Trophoblast cell (in vitro differentiated cells and primary cell): Measurements from ENCODE around the gene MTRF1L.

ENCODE experiments used
- DNase-seq, 2 donors: peaks; one replicate each; pipeline ENCODE4 v3.0.0-alpha.2; 2016
- H2AFZ ChIP-seq: 2 replicates; pipeline ENCODE4 v1.6.1; 2013; ENCODE audit warnings: low read length, moderate library complexity, mild to moderate bottlenecking; ENCODE audit not compliant: insufficient read depth, poor library complexity
- H2AK5ac ChIP-seq: 2 replicates; pipeline ENCODE4 v1.6.1; 2013; ENCODE audit warnings: mild to moderate bottlenecking, low read length
- H2BK120ac ChIP-seq: 2 replicates; pipeline ENCODE4 v1.6.1; 2013; ENCODE audit warnings: low read length, mild to moderate bottlenecking, moderate library complexity; ENCODE audit not compliant: insufficient read depth, poor library complexity
- H2BK12ac ChIP-seq: 2 replicates; pipeline ENCODE4 v1.6.1; 2013; ENCODE audit warnings: mild to moderate bottlenecking, low read length, moderate library complexity
- H2BK5ac ChIP-seq: 2 replicates; pipeline ENCODE4 v1.6.1; 2013; ENCODE audit warnings: low read length, low read depth, moderate library complexity, mild to moderate bottlenecking; ENCODE audit not compliant: poor library complexity
- H3K14ac ChIP-seq: 2 replicates; pipeline ENCODE4 v1.6.1; 2013; ENCODE audit warnings: mild to moderate bottlenecking, low read length
- H3K18ac ChIP-seq: 2 replicates; pipeline ENCODE4 v1.6.1; 2013; ENCODE audit warnings: mild to moderate bottlenecking, low read length
- H3K23ac ChIP-seq: 2 replicates; pipeline ENCODE4 v1.6.1; 2013; ENCODE audit warnings: low read length
- H3K27ac ChIP-seq: 2 replicates; pipeline ENCODE4 v1.5.1; 2013; ENCODE audit warnings: low read depth, mild to moderate bottlenecking, inconsistent platforms, low read length, moderate library complexity
- H3K27me3 ChIP-seq: 2 replicates; pipeline ENCODE4 v1.6.1; 2013; ENCODE audit warnings: inconsistent platforms, mild to moderate bottlenecking, low read length, moderate library complexity; ENCODE audit not compliant: insufficient read depth
- H3K36me3 ChIP-seq, 2 experiments: 1 replicate in 1 of 2; 2 replicates in 1 of 2; pipeline ENCODE4 v1.6.1; 2013; ENCODE audit warnings: low read length in 2 of 2, mild to moderate bottlenecking in 2 of 2, moderate library complexity in 1 of 2; ENCODE audit not compliant: insufficient read depth in 2 of 2, control insufficient read depth in 1 of 2
- H3K4ac ChIP-seq: 2 replicates; pipeline ENCODE4 v1.6.1; 2013; ENCODE audit warnings: low read depth, mild to moderate bottlenecking, low read length, moderate library complexity
- H3K4me1 ChIP-seq, 2 experiments: 1 replicate in 1 of 2; 2 replicates in 1 of 2; pipeline ENCODE4 v1.6.1; 2013; ENCODE audit warnings: low read length in 2 of 2, mild to moderate bottlenecking in 2 of 2, moderate library complexity in 1 of 2; ENCODE audit not compliant: insufficient read depth in 2 of 2, control insufficient read depth in 1 of 2
- H3K4me2 ChIP-seq: 2 replicates; pipeline ENCODE4 v1.6.1; 2013; ENCODE audit warnings: inconsistent platforms, mild to moderate bottlenecking, low read length, moderate library complexity
- H3K4me3 ChIP-seq: 2 replicates; pipeline ENCODE4 v1.5.1; 2013; ENCODE audit warnings: mild to moderate bottlenecking, low read depth, low read length, inconsistent platforms
- H3K79me1 ChIP-seq: one replicate; pipeline ENCODE4 v1.6.1; 2013; ENCODE audit warnings: low read length
- H3K79me2 ChIP-seq: 2 replicates; pipeline ENCODE4 v1.6.1; 2013; ENCODE audit warnings: low read length, mild to moderate bottlenecking; ENCODE audit not compliant: control insufficient read depth, insufficient read depth, poor library complexity
- H3K9ac ChIP-seq: 2 replicates; pipeline ENCODE4 v1.6.1; 2013; ENCODE audit warnings: mild to moderate bottlenecking, low read length
- H3K9me3 ChIP-seq: 2 replicates; pipeline ENCODE4 v1.6.1; 2013; ENCODE audit warnings: low read depth, mild to moderate bottlenecking, control low read depth, inconsistent platforms, low read length; ENCODE audit not compliant: insufficient read depth
- H4K12ac ChIP-seq: 2 replicates; pipeline ENCODE4 v1.6.1; 2013; ENCODE audit warnings: low read depth, mild to moderate bottlenecking, low read length, moderate library complexity
- H4K8ac ChIP-seq: 2 replicates; pipeline ENCODE4 v1.6.1; 2013; ENCODE audit warnings: low read depth, mild to moderate bottlenecking, low read length, moderate library complexity
- H4K91ac ChIP-seq: one replicate; pipeline ENCODE4 v1.6.1; 2013; ENCODE audit warnings: low read depth, mild to moderate bottlenecking, low read length, moderate library complexity
- WGBS: extraction: QIAGEN DNeasy Blood & Tissue Kit; methylation state at CpG from one replicate; pipeline ENCODE4 v1.1.7; 2013; ENCODE audit warnings: missing lambda C conversion rate; ENCODE audit not compliant: insufficient read length, insufficient coverage; ENCODE audit errors: extremely low coverage; 5-methylcytosine and 5-hydroxymethylcytosine counted together

MTRF1L gene

DNA sequence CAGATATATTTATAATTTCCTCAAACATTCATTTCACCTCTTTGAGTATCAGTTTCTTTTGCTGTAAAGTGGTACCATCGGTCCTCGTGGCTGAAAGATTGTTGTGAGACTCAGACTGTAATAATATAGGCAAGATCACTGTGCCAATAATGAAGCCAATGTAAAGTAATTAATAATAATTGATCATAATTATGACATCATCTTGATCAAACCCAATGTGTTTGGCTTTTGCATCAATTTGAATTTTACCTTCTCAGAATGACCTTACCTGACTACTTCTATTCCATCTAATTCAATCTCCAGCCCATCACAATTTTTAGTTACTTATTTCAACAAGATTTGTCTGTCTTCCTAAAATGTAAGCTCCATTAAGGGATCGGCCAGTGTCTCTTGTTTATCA, 15.8 kb upstream of the MTRF1L start:
- Histone ChIP-seq H4K91ac (no peak overlapping the region), H2BK120ac (no peak overlapping the region), H3K18ac (no peak overlapping the region), H3K27me3 (no peaks in the 10 kb centered on the region), H3K4me3 (no peak overlapping the region), H3K4me1 (peaks cover 0 to 6% of the 10 kb centered on the region in 2 experiments), H3K14ac (no peak overlapping the region), H4K12ac (no peak overlapping the region), H3K23ac (no peak overlapping the region), H3K9me3 (no peaks in the 10 kb centered on the region), H2AFZ (no peak overlapping the region), H2BK12ac (no peak overlapping the region), H4K8ac (no peak overlapping the region), H3K79me2 (no peaks in the 10 kb centered on the region), H2AK5ac (no peak overlapping the region), H3K36me3 (no peaks in the 10 kb centered on the region), H3K27ac (no peak overlapping the region), H3K4ac (no peak overlapping the region), H3K9ac (no peak overlapping the region), H3K4me2 (no peak overlapping the region), H3K79me1 (no peaks in the 10 kb centered on the region), H2BK5ac (no peak overlapping the region)
- DNase-seq = no peak
- WGBS = no CpG with 5 or more reads among the region's 3 CpGs

DNA sequence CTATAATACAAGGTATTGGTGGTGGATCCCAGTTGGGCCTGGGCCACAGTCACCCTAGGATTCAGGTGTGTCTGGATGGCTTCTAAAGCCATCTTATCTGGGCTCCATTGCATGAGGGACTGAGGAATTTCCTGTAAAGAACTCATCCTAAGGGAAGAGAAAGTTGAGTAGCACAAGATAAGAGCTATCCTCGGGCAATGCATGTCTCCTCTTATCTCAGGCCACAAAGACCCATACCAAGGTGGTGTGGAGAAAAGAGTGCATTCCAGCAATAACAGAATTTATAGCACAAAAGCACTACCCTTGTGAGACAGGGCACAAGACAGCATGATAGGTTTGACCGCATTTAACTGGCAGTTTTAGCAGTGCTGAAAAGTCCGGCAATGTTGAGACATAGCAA, 14.3 kb upstream of the MTRF1L start:
- no peak overlapping the region for H4K8ac ChIP-seq
- H3K79me2 ChIP-seq = no peaks in the 10 kb centered on the region
- no peak overlapping the region for H4K12ac ChIP-seq
- H3K14ac ChIP-seq = no peak overlapping the region
- peak overlapping the region; percentile 35 for H3K4me2 ChIP-seq
- no peak overlapping the region for H2AK5ac ChIP-seq
- WGBS = no CpG with 5 or more reads among the region's 3 CpGs
- H3K4ac ChIP-seq = no peak overlapping the region
- no peak overlapping the region for H3K4me3 ChIP-seq
- H2BK120ac ChIP-seq = no peak overlapping the region
- peaks cover 0 to 6% of the 10 kb centered on the region in 2 experiments for H3K4me1 ChIP-seq
- DNase-seq = peak; percentile 60 to 84
- H3K18ac ChIP-seq = no peak overlapping the region
- no peaks in the 10 kb centered on the region for H3K79me1 ChIP-seq
- H2AFZ ChIP-seq = no peak overlapping the region
- no peak overlapping the region for H2BK12ac ChIP-seq
- H3K36me3 ChIP-seq = no peaks in the 10 kb centered on the region
- H3K27me3 ChIP-seq = no peaks in the 10 kb centered on the region
- no peak overlapping the region for H3K9ac ChIP-seq
- H3K9me3 ChIP-seq = no peaks in the 10 kb centered on the region
- H3K23ac ChIP-seq = no peak overlapping the region
- H3K27ac ChIP-seq = peak overlapping the region; percentile 25
- H4K91ac ChIP-seq = no peak overlapping the region
- H2BK5ac ChIP-seq = no peak overlapping the region

- no peak overlapping the region for H3K23ac ChIP-seq
- no peaks in the 10 kb centered on the region for H3K79me2 ChIP-seq
- no peak overlapping the region for H2BK120ac ChIP-seq
- H3K27me3 ChIP-seq = no peaks in the 10 kb centered on the region
- H3K9me3 ChIP-seq = no peaks in the 10 kb centered on the region
- DNase-seq = peak in 1 of 2 donors; percentile 7
- H2BK12ac ChIP-seq = no peak overlapping the region
- no peak overlapping the region for H4K12ac ChIP-seq
- H2BK5ac ChIP-seq = no peak overlapping the region
- H3K4me2 ChIP-seq = no peak overlapping the region
- H2AFZ ChIP-seq = no peak overlapping the region
- no peak overlapping the region for H3K14ac ChIP-seq
- WGBS = no CpG with 5 or more reads among the region's 4 CpGs
- no peak overlapping the region for H2AK5ac ChIP-seq
- no peak overlapping the region for H3K18ac ChIP-seq
- peaks cover 0 to 6% of the 10 kb centered on the region in 2 experiments for H3K4me1 ChIP-seq
- no peak overlapping the region for H3K4me3 ChIP-seq
- no peak overlapping the region for H4K91ac ChIP-seq
- H3K36me3 ChIP-seq = no peaks in the 10 kb centered on the region
- H3K9ac ChIP-seq = no peak overlapping the region
- H3K4ac ChIP-seq = no peak overlapping the region
- no peaks in the 10 kb centered on the region for H3K79me1 ChIP-seq
- H3K27ac ChIP-seq = no peak overlapping the region
- no peak overlapping the region for H4K8ac ChIP-seq
Measured at GRCh38 chr6:153015094-153015640, 12.7 kb upstream of the MTRF1L start.

- no peak overlapping the region for H2BK12ac ChIP-seq
- no peak overlapping the region for H4K91ac ChIP-seq
- H3K4me1 ChIP-seq = peaks cover 0 to 6% of the 10 kb centered on the region in 2 experiments
- no peaks in the 10 kb centered on the region for H3K79me1 ChIP-seq
- H3K4me3 ChIP-seq = no peak overlapping the region
- no peak overlapping the region for H2AK5ac ChIP-seq
- no CpG with 5 or more reads among the region's 2 CpGs for WGBS
- H3K4me2 ChIP-seq = no peak overlapping the region
- no peak overlapping the region for H3K9ac ChIP-seq
- no peak overlapping the region for H2BK120ac ChIP-seq
- H2BK5ac ChIP-seq = no peak overlapping the region
- DNase-seq = no peak
- H3K23ac ChIP-seq = no peak overlapping the region
- H3K27me3 ChIP-seq = no peaks in the 10 kb centered on the region
- no peak overlapping the region for H4K12ac ChIP-seq
- no peak overlapping the region for H3K4ac ChIP-seq
- H3K27ac ChIP-seq = no peak overlapping the region
- no peaks in the 10 kb centered on the region for H3K79me2 ChIP-seq
- H3K14ac ChIP-seq = no peak overlapping the region
- no peaks in the 10 kb centered on the region for H3K36me3 ChIP-seq
- H3K18ac ChIP-seq = no peak overlapping the region
- H2AFZ ChIP-seq = no peak overlapping the region
- no peak overlapping the region for H4K8ac ChIP-seq
- no peaks in the 10 kb centered on the region for H3K9me3 ChIP-seq
Measured at GRCh38 chr6:153013438-153013837, 10.9 kb upstream of the MTRF1L start.
